Neuronal stem cell (in vitro differentiated cells): ENCODE measurements around the gene KCNS3.

Experiments
- DNase-seq: peaks from one replicate; pipeline ENCODE4 v3.0.0-alpha.2; 2013; ENCODE audit warnings: low spot score
- H2AFZ ChIP-seq: one replicate; pipeline ENCODE4 v1.6.1; 2013; ENCODE audit warnings: mild to moderate bottlenecking, low read length, inconsistent platforms
- H2AK5ac ChIP-seq: 2 replicates; pipeline ENCODE4 v1.6.1; 2013; ENCODE audit warnings: low read depth, mild to moderate bottlenecking, inconsistent platforms, low read length, moderate library complexity, mixed read lengths
- H2BK120ac ChIP-seq: 2 replicates; pipeline ENCODE4 v1.6.1; 2013; ENCODE audit warnings: low read depth, mild to moderate bottlenecking, inconsistent platforms, low read length, moderate library complexity, mixed read lengths
- H2BK12ac ChIP-seq: one replicate; pipeline ENCODE4 v1.6.1; 2013; ENCODE audit warnings: low read length, inconsistent platforms
- H2BK15ac ChIP-seq: 2 replicates; pipeline ENCODE4 v1.6.1; 2013; ENCODE audit warnings: mild to moderate bottlenecking, low read length, inconsistent platforms, mixed read lengths
- H2BK5ac ChIP-seq: one replicate; pipeline ENCODE4 v1.6.1; 2013; ENCODE audit warnings: inconsistent platforms, mild to moderate bottlenecking, low read length, moderate library complexity
- H3K14ac ChIP-seq: one replicate; pipeline ENCODE4 v1.6.1; 2013; ENCODE audit warnings: low read length, inconsistent platforms
- H3K18ac ChIP-seq: 2 replicates; pipeline ENCODE4 v1.6.1; 2013; ENCODE audit warnings: low read length, inconsistent platforms
- H3K23ac ChIP-seq: 2 replicates; pipeline ENCODE4 v1.6.1; 2013; ENCODE audit warnings: low read depth, mild to moderate bottlenecking, mixed read lengths, low read length, inconsistent platforms; ENCODE audit not compliant: poor library complexity
- H3K27ac ChIP-seq: replicated peaks from 3 replicates; pipeline ENCODE4 v1.5.1; 2013; ENCODE audit warnings: low read length, inconsistent platforms
- H3K27me3 ChIP-seq, 3 experiments: 2 replicates each; pipeline ENCODE4 v1.6.1; 2013; ENCODE audit warnings: low read length in 3 of 3, mild to moderate bottlenecking in 2 of 3, inconsistent platforms in 1 of 3, low read depth in 1 of 3, mixed read lengths in 1 of 3, moderate library complexity in 1 of 3; ENCODE audit not compliant: control insufficient read depth in 3 of 3, insufficient read depth in 3 of 3
- H3K36me3 ChIP-seq, 2 donors: replicated peaks in 1 of 2; 2 replicates each; pipeline ENCODE4 v1.6.1; 2013; ENCODE audit warnings: low read length in 2 of 2; ENCODE audit not compliant: control insufficient read depth in 2 of 2, insufficient read depth in 2 of 2
- H3K4ac ChIP-seq: 2 replicates; pipeline ENCODE4 v1.6.1; 2013; ENCODE audit warnings: inconsistent platforms, mild to moderate bottlenecking, low read length, moderate library complexity
- H3K4me1 ChIP-seq, 2 donors: 1 replicate in 1 of 2; 2 replicates in 1 of 2; pipeline ENCODE4 v1.6.1; 2013; ENCODE audit warnings: low read length in 2 of 2, low read depth in 1 of 2; ENCODE audit not compliant: control insufficient read depth in 2 of 2, insufficient read depth in 1 of 2
- H3K4me2 ChIP-seq: one replicate; pipeline ENCODE4 v1.6.1; 2013; ENCODE audit warnings: mild to moderate bottlenecking, low read length, inconsistent platforms; ENCODE audit not compliant: insufficient read depth, poor library complexity, severe bottlenecking
- H3K4me3 ChIP-seq, 2 donors: 2 replicates each; pipeline ENCODE4 v1.5.1; 2013; ENCODE audit warnings: low read length in 2 of 2, mild to moderate bottlenecking in 2 of 2, inconsistent platforms in 1 of 2, moderate library complexity in 1 of 2
- H3K79me1 ChIP-seq: one replicate; pipeline ENCODE4 v1.6.1; 2013; ENCODE audit warnings: low read depth, mild to moderate bottlenecking, inconsistent platforms, low read length, moderate library complexity
- H3K9ac ChIP-seq: one replicate; pipeline ENCODE4 v1.6.1; 2013; ENCODE audit warnings: mild to moderate bottlenecking, low read depth, low read length, inconsistent platforms; ENCODE audit not compliant: poor library complexity
- H3K9me3 ChIP-seq, 2 donors: replicated peaks in 1 of 2; 2 replicates each; pipeline versions ENCODE3 to v1.6.1; 2013; ENCODE audit warnings: low read length in 2 of 2, mild to moderate bottlenecking in 2 of 2, inconsistent platforms in 1 of 2, low read depth in 1 of 2, mixed read lengths in 1 of 2, moderate library complexity in 1 of 2; ENCODE audit not compliant: control insufficient read depth in 2 of 2, insufficient read depth in 1 of 2
- H4K8ac ChIP-seq: one replicate; pipeline ENCODE4 v1.6.1; 2013; ENCODE audit warnings: low read depth, mild to moderate bottlenecking, inconsistent platforms, low read length, moderate library complexity
- H4K91ac ChIP-seq: one replicate; pipeline ENCODE4 v1.6.1; 2013; ENCODE audit warnings: low read length, low read depth, mild to moderate bottlenecking, inconsistent platforms; ENCODE audit not compliant: poor library complexity
- WGBS, 2 donors: extraction: QIAGEN DNeasy Blood & Tissue Kit; methylation state at CpG; one replicate each; pipeline ENCODE4 v1.1.7; 2013; ENCODE audit warnings: missing lambda C conversion rate in 2 of 2, mixed read lengths in 1 of 2; ENCODE audit not compliant: insufficient read length in 2 of 2, insufficient replicate concordance in 1 of 2; ENCODE audit errors: extremely low coverage in 2 of 2; 5-methylcytosine and 5-hydroxymethylcytosine counted together

KCNS3 gene

GRCh38 chr2:17912266-17912691 is 33.8 kb downstream of the KCNS3 start:
- Histone ChIP-seq H3K23ac (no peak overlapping the region), H3K9me3 (peaks cover 0 to 4% of the 10 kb centered on the region in 2 donors), H3K27ac (no peak overlapping the region), H2BK15ac (no peak overlapping the region), H3K4me1 (peaks cover 0 to 7% of the 10 kb centered on the region in 2 donors), H4K8ac (no peak overlapping the region), H3K79me1 (no peaks in the 10 kb centered on the region), H2BK5ac (no peak overlapping the region), H2BK12ac (no peak overlapping the region), H3K4me3 (peak overlapping the region in 1 of 2 donors; percentile 4), H3K36me3 (no peaks in the 10 kb centered on the region), H3K27me3 (no peaks in the 10 kb centered on the region), H2BK120ac (no peak overlapping the region), H3K4me2 (no peak overlapping the region), H4K91ac (no peak overlapping the region), H3K4ac (no peak overlapping the region), H3K18ac (no peak overlapping the region), H3K14ac (no peak overlapping the region), H2AFZ (no peak overlapping the region), H2AK5ac (no peak overlapping the region), H3K9ac (no peak overlapping the region)
- no CpG with 5 or more reads among the region's 5 CpGs for WGBS, 2 donors
- no peak for DNase-seq

- no peak overlapping the region for H3K4ac ChIP-seq
- no peak overlapping the region for H3K4me3 ChIP-seq
- H3K23ac ChIP-seq, result no peak overlapping the region
- H4K8ac ChIP-seq, result no peak overlapping the region
- H3K14ac ChIP-seq, result no peak overlapping the region
- H3K27ac ChIP-seq, result no peak overlapping the region
- H4K91ac ChIP-seq, result no peak overlapping the region
- no peak for DNase-seq
- no CpG with 5 or more reads among the region's 3 CpGs for WGBS, 2 donors
- H3K4me1 ChIP-seq, result peaks cover 0 to 7% of the 10 kb centered on the region in 2 donors
- H3K27me3 ChIP-seq, result no peaks in the 10 kb centered on the region
- no peak overlapping the region for H2AFZ ChIP-seq
- H2BK5ac ChIP-seq, result no peak overlapping the region
- no peak overlapping the region for H2BK120ac ChIP-seq
- H3K79me1 ChIP-seq, result no peaks in the 10 kb centered on the region
- H3K18ac ChIP-seq, result no peak overlapping the region
- H3K9ac ChIP-seq, result no peak overlapping the region
- H3K4me2 ChIP-seq, result no peak overlapping the region
- H2AK5ac ChIP-seq, result no peak overlapping the region
- H2BK15ac ChIP-seq, result no peak overlapping the region
- H2BK12ac ChIP-seq, result no peak overlapping the region
- no peaks in the 10 kb centered on the region for H3K9me3 ChIP-seq
- peaks cover 0 to 3% of the 10 kb centered on the region in 2 donors for H3K36me3 ChIP-seq
Measured at GRCh38 chr2:17915099-17915498, 36.6 kb downstream of the KCNS3 start.

GRCh38 chr2:17915811-17916518 is 37.5 kb downstream of the KCNS3 start:
- no peak for DNase-seq
- H3K23ac ChIP-seq, result no peak overlapping the region
- WGBS, 2 donors, result no CpG with 5 or more reads among the region's 1 CpG
- H2BK12ac ChIP-seq, result no peak overlapping the region
- no peak overlapping the region for H4K91ac ChIP-seq
- no peak overlapping the region for H2AFZ ChIP-seq
- H2AK5ac ChIP-seq, result no peak overlapping the region
- no peak overlapping the region for H2BK120ac ChIP-seq
- H3K27ac ChIP-seq, result no peak overlapping the region
- H2BK15ac ChIP-seq, result no peak overlapping the region
- no peaks in the 10 kb centered on the region for H3K79me1 ChIP-seq
- H4K8ac ChIP-seq, result no peak overlapping the region
- H3K4ac ChIP-seq, result no peak overlapping the region
- no peaks in the 10 kb centered on the region for H3K27me3 ChIP-seq
- no peak overlapping the region for H3K4me3 ChIP-seq
- no peak overlapping the region for H3K4me2 ChIP-seq
- no peak overlapping the region for H3K14ac ChIP-seq
- peaks cover 0 to 7% of the 10 kb centered on the region in 2 donors for H3K4me1 ChIP-seq
- H3K36me3 ChIP-seq, result peaks cover 0 to 3% of the 10 kb centered on the region in 2 donors
- H2BK5ac ChIP-seq, result no peak overlapping the region
- H3K9me3 ChIP-seq, result no peaks in the 10 kb centered on the region
- H3K18ac ChIP-seq, result no peak overlapping the region
- H3K9ac ChIP-seq, result no peak overlapping the region

- Histone ChIP-seq H3K18ac (no peak overlapping the region), H3K4me3 (no peak overlapping the region), H2BK15ac (no peak overlapping the region), H3K4me2 (no peak overlapping the region), H2AFZ (no peak overlapping the region), H3K14ac (no peak overlapping the region), H2BK120ac (no peak overlapping the region), H3K9ac (no peak overlapping the region), H3K9me3 (no peaks in the 10 kb centered on the region), H4K8ac (no peak overlapping the region), H2AK5ac (no peak overlapping the region), H3K4ac (no peak overlapping the region), H3K79me1 (no peaks in the 10 kb centered on the region), H4K91ac (no peak overlapping the region), H3K27me3 (no peaks in the 10 kb centered on the region), H3K4me1 (peaks cover 0 to 7% of the 10 kb centered on the region in 2 donors), H3K23ac (no peak overlapping the region), H3K27ac (no peak overlapping the region), H2BK5ac (no peak overlapping the region), H3K36me3 (peaks cover 0 to 3% of the 10 kb centered on the region in 2 donors), H2BK12ac (no peak overlapping the region)
- DNase-seq, result no peak
Measured at GRCh38 chr2:17916584-17916983, 38.1 kb downstream of the KCNS3 start.
